Measurements from ENCODE around the gene ALAS2. TPM values are rescaled to one million over a fixed set of nuclear protein-coding genes. Genes with fewer than 3 reads are reported as not detected.

The ALAS2 gene
- total and polyA plus RNA-seq, 4 donors: 0.21 to 1,807 TPM; not detected in 2

DNA sequence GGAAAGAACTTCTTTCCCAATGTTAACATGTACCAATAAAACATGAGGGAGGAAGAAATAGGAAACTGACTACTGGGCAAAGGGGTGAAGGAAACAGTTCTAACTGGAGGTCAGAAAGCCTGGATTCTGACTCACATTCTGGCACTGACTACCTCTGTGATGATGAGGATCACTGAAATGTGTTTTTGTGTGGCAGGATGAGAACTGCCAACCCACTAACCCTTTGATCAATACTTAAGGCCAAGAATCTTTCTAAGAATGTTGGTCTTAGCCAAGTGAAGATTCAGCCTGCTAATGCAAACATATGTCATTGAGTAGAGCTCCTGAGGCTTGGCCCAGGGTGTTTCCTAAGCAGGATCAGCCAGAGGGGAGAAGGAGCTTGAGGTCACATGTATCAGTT lies 4.6 kb downstream of the ALAS2 start:
- H3K36me3 ChIP-seq (ENCODE audit: control insufficient read depth in 4 of 4, insufficient read depth in 3 of 4, low read depth in 1 of 4, low read length in 3 of 4): no peaks in the 10 kb centered on the region
- no peak for TF ChIP-seq RAD21 (IDR thresholded peaks at IDR 0.05)
- TF ChIP-seq HNF4G (IDR thresholded peaks at IDR 0.05): no peak
- TF ChIP-seq ATF3 (IDR thresholded peaks at IDR 0.05): no peak
- TF ChIP-seq FOXA2 (IDR thresholded peaks at IDR 0.05): no peak
- no peak for TF ChIP-seq EGR1 (IDR thresholded peaks at IDR 0.05; ENCODE audit: low read depth in 2 of 2)
- TF ChIP-seq NR2F2 (IDR thresholded peaks at IDR 0.05): no peak
- TF ChIP-seq FOXA1 (IDR thresholded peaks at IDR 0.05): no peak
- no peak for TF ChIP-seq HNF4A (conservative IDR thresholded peaks at IDR 0.05)
- no peak for TF ChIP-seq JUND (IDR thresholded peaks at IDR 0.05)
- no peak for TF ChIP-seq CTCF (IDR thresholded peaks at IDR 0.05; ENCODE audit: low read depth, low read length, missing input control)
- TF ChIP-seq, protein P1, sequence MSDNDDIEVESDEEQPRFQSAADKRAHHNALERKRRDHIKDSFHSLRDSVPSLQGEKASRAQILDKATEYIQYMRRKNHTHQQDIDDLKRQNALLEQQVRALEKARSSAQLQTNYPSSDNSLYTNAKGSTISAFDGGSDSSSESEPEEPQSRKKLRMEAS (IDR thresholded peaks at IDR 0.05): no peak
- TF ChIP-seq SP1 (IDR thresholded peaks at IDR 0.05): no peak
- TF ChIP-seq TAF1 (conservative IDR thresholded peaks at IDR 0.05): no peak
- no peak for TF ChIP-seq GABPA (IDR thresholded peaks at IDR 0.05 in 1 of 2, conservative IDR thresholded peaks at IDR 0.05 in 1 of 2)
- TF ChIP-seq, protein P2, sequence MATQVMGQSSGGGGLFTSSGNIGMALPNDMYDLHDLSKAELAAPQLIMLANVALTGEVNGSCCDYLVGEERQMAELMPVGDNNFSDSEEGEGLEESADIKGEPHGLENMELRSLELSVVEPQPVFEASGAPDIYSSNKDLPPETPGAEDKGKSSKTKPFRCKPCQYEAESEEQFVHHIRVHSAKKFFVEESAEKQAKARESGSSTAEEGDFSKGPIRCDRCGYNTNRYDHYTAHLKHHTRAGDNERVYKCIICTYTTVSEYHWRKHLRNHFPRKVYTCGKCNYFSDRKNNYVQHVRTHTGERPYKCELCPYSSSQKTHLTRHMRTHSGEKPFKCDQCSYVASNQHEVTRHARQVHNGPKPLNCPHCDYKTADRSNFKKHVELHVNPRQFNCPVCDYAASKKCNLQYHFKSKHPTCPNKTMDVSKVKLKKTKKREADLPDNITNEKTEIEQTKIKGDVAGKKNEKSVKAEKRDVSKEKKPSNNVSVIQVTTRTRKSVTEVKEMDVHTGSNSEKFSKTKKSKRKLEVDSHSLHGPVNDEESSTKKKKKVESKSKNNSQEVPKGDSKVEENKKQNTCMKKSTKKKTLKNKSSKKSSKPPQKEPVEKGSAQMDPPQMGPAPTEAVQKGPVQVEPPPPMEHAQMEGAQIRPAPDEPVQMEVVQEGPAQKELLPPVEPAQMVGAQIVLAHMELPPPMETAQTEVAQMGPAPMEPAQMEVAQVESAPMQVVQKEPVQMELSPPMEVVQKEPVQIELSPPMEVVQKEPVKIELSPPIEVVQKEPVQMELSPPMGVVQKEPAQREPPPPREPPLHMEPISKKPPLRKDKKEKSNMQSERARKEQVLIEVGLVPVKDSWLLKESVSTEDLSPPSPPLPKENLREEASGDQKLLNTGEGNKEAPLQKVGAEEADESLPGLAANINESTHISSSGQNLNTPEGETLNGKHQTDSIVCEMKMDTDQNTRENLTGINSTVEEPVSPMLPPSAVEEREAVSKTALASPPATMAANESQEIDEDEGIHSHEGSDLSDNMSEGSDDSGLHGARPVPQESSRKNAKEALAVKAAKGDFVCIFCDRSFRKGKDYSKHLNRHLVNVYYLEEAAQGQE (IDR thresholded peaks at IDR 0.05): no peak
- TF ChIP-seq ZBTB33 (IDR thresholded peaks at IDR 0.05): no peak
- no peak for TF ChIP-seq RXRA (IDR thresholded peaks at IDR 0.05)
- H3K4me3 ChIP-seq (ENCODE audit: low read depth in 1 of 3, low read length in 3 of 3): no peak overlapping the region
- H3K9ac ChIP-seq (ENCODE audit: low read depth in 1 of 2, low read length in 2 of 2): no peak overlapping the region
- DNase-seq (ENCODE audit: low spot score): no peak
- H3K9me3 ChIP-seq (ENCODE audit: control insufficient read depth in 4 of 4, low read length in 3 of 4): no peaks in the 10 kb centered on the region
- H3K4me1 ChIP-seq (ENCODE audit: control insufficient read depth in 4 of 4, insufficient read depth in 4 of 4, low read length in 3 of 4): no peaks in the 10 kb centered on the region
- H3K27ac ChIP-seq (ENCODE audit: low read depth in 1 of 2, low read length in 2 of 2): no peak overlapping the region
- no peaks in the 10 kb centered on the region for H3K27me3 ChIP-seq (ENCODE audit: control insufficient read depth in 4 of 4, insufficient read depth in 4 of 4, low read length in 3 of 4)

GRCh38 chrX:55014897-55015299 lies 15.9 kb downstream of the ALAS2 start:
- no peaks in the 10 kb centered on the region for H3K36me3 ChIP-seq (ENCODE audit: control insufficient read depth in 4 of 4, insufficient read depth in 3 of 4, low read depth in 1 of 4, low read length in 3 of 4)
- TF ChIP-seq FOXA2 (IDR thresholded peaks at IDR 0.05) (no peak), TAF1 (conservative IDR thresholded peaks at IDR 0.05) (no peak), RAD21 (IDR thresholded peaks at IDR 0.05) (no peak), NR2F2 (IDR thresholded peaks at IDR 0.05) (no peak), GABPA (IDR thresholded peaks at IDR 0.05 in 1 of 2, conservative IDR thresholded peaks at IDR 0.05 in 1 of 2) (no peak), ATF3 (IDR thresholded peaks at IDR 0.05) (no peak), EGR1 (IDR thresholded peaks at IDR 0.05; ENCODE audit: low read depth in 2 of 2) (no peak), RXRA (IDR thresholded peaks at IDR 0.05) (no peak), YY1 (IDR thresholded peaks at IDR 0.05) (no peak), FOXA1 (IDR thresholded peaks at IDR 0.05) (no peak)
- TF ChIP-seq, protein P1 (IDR thresholded peaks at IDR 0.05): no peak
- TF ChIP-seq, protein P2 (IDR thresholded peaks at IDR 0.05): no peak

More at GRCh38 chrX:55014897-55015299, 15.9 kb downstream of the ALAS2 start:
- H3K4me1 ChIP-seq (ENCODE audit: control insufficient read depth in 4 of 4, insufficient read depth in 4 of 4, low read length in 3 of 4): no peaks in the 10 kb centered on the region
- no peak overlapping the region for H3K4me3 ChIP-seq (ENCODE audit: low read depth in 1 of 3, low read length in 3 of 3)
- over 99% methylated on average over 4 of the region's 4 CpGs for WGBS
- peak; percentile 63 for DNase-seq (ENCODE audit: low spot score)
- H3K27me3 ChIP-seq (ENCODE audit: control insufficient read depth in 4 of 4, insufficient read depth in 4 of 4, low read length in 3 of 4): no peaks in the 10 kb centered on the region
- no peak overlapping the region for H3K9ac ChIP-seq (ENCODE audit: low read depth in 1 of 2, low read length in 2 of 2)
- H3K9me3 ChIP-seq (ENCODE audit: control insufficient read depth in 4 of 4, low read length in 3 of 4): no peaks in the 10 kb centered on the region
- no peak overlapping the region for H3K27ac ChIP-seq (ENCODE audit: low read depth in 1 of 2, low read length in 2 of 2)
